CD4-positive, alpha-beta T cell treated with Interleukin-4 for 1 hour (primary cell): ENCODE results near the gene DNASE1.

Experiments
- DNase-seq, 2 donors: peaks; one replicate each; pipeline ENCODE4 v3.0.0-alpha.2; 2020 to 2022

The DNASE1 gene

DNA sequence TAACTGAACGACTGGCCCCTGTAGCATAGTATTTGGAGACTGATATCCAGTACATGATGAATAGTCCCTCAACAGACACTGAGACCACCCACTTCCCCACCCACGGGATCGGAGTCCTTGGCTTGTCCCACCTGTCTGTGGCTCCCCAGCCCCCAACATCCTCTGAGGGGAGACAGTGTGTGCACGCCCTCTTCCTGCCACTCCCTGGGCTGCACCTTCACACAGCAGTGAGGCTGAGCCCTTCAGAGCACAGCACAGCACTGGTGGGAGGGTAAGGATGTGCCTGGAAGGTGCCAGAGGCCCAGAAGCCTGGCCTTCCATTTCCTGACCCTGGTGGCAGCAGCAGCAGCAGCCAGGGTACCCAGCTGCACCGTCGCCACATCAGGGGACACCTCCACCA lies 11.0 kb downstream of the DNASE1 start:
- peak; percentile 23 to 48 for DNase-seq

DNA sequence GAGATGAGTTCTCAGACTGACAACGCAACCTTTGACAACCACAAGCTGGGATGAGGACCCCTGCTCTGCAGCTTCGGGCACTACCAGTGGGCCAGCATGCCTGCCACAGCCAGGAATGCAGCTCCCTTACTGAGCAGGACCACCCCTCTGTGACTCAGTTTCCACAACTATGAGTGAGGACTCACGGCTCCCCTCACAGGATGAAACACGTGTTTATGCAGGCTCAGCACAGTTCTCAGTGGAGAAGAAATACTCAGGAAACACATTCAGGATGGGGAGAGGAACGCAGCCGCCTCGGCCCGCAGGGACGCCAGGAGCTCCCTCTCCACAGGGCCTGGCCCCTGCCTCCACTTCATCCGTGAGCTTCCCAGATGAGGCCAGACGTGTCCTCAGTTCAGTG lies 14.1 kb downstream of the DNASE1 start:
- no peak for DNase-seq

DNA sequence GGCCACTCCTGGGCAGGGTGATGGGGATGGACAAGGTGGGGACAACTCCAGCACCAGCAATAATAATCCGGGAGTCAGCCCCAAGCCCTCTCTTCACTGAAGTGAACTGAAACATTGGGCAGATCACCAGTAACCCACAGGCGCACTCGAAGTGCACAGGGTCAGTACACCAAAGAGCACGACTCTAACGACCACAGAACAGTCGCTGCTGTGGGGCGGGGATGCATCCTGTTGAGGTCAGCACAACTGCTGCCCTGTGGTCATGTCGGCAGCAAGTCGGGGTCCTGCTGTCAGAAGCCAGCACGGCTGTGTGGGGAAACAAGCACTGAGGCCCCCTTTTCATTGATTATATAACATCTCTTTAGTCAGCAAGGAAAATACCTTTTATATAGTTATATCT lies 14.6 kb downstream of the DNASE1 start:
- DNase-seq, result no peak

DNA sequence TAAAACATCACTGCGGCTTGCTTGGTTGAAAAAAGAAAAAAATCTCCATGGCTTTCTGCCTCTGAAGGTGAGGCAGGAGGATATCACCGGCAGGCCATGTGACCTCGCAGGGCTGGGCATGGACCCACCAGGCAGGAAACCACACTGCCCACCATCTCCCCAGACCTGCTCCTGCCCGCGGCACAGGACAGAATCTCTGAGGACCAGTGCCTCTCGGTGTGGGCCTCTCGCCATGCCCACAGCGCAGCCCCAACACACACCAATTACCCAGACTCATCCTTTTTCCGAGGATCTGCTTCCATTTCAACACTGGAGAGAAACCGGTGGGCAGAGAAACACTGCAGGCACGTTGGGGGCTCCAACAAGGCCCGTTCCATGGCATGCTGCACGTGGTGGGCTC lies 16.2 kb downstream of the DNASE1 start:
- DNase-seq, result no peak

DNA sequence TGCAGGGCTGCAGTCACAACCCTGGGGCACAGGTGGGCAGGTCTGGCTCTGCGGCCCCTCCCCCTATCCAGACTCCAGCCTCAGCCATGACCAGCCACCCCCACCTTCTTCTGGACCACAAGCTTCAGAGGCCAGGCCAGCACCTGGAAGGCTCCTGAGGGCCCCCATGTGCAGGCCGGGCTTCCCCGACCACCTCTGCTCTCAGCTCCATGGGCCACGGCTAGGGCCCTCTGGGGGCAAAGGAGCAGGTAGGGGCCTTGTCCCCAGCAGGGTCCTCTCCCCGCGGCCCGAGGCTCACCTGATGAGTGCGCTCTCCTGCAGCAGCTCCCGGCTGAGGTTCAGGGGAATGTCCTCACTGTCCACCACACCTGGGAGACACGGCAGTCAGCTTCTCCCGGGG lies 16.9 kb downstream of the DNASE1 start:
- no peak for DNase-seq

DNA sequence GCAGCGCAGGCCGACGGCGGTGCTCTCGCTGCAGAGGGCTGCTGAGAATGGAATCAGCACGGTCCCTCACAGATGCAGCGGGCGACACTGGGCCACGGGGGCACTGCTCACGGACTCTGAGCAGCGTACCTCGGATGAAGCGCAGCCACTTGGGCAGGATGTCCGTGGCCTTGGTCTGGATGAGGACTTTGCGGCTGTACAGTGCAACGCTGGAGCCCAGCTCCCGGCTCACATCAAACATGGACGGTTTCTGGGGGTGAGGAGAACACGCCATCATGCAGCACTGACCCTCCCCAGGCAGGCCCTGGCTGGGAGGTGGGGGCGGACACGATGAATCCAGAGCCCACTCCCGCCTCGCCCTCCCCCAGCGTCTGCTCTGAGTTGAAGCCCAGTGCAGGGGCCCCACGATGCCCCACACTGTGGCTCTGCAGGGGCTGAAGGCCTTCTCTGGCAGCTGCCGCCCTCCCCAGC lies 18.1 kb downstream of the DNASE1 start:
- no peak for DNase-seq

DNA sequence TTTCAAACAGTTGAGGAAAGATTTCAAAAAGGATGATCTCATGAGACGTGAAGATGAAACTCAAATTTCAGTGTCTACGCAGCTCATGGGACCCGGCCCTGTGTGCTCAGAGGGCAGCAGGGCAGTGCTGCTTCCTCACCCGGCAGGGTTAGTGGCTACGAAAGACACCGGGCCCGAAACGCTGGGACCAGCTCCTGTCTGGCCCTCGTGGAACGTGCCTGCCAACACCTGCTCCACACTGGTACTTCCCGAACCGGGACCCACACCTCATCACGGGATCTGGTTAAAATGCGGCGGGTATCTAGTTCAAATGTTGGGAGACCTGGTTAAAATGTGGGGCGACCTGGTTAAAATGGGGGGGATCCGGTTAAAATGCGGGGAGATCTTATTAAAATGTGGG lies 18.7 kb downstream of the DNASE1 start:
- DNase-seq, result no peak

DNA sequence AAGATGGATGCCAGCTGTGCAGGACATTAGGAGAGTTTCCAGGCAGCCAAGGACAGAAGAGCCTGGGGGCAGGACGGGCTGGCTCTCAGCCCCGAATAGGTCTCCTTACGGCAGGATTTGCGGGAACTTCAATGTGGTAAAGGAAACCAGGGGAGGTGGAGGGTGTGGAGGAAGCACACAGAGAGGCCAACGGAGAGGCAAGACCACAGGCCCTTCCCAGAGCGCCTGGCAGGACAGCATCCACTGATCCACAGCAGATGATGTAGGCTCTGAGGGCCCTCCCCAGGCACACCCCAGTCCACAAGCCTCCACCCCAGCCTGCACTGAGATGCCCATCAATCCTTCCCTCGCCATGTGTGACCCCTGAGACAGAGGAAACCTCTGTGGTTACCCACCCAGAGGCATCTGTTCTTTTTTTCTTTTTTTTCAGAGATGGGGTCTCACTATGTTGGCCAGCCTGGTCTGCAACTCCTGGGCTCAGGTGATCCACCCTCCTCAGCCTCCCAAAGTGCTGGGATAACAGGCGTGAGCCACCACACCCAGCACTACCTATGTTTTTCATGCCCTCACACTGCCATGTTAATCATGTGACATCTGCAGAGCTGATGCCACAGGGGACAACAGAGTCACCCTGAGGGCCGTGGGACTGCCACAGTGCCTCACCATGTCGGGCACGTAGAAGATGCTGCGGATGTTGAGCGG lies 19.3 kb downstream of the DNASE1 start:
- no peak for DNase-seq

DNA sequence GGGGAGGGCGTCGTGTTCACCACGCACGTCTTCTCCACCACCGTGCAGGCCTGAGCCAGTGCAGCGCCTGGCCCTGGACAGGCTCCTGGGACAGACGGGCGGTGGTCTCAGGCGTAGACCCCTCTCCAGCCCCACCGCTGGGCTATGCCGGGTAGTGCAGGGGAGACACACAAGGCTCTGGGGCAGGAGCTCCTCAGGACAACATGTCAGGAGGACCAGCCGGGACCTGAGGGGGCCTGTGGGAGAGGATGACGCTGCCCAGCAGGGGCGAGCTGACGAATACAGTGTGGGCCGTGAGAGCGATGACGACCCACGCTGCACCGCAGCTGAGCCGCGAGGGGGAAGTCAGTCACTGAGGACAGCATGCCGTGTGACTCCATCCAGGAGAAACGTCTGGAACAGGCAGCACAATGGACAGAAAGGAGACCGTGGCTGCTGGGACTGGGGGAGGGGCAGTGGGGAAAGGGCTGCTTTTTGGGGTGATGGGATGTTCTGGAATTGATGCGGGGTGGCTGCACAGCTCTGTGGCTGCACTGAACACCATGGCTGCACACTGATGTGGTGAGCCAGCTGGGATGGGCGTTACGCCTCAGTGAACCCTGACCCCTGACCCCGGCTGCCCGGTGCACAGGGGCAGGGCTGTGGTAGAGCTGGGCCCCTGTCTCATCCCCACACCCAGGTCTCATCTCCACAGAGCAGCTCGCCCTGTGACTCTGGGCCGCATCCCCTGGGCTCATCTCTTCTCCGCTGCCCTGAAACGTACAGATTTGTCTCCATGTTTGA lies 20.2 kb downstream of the DNASE1 start:
- no peak for DNase-seq

DNA sequence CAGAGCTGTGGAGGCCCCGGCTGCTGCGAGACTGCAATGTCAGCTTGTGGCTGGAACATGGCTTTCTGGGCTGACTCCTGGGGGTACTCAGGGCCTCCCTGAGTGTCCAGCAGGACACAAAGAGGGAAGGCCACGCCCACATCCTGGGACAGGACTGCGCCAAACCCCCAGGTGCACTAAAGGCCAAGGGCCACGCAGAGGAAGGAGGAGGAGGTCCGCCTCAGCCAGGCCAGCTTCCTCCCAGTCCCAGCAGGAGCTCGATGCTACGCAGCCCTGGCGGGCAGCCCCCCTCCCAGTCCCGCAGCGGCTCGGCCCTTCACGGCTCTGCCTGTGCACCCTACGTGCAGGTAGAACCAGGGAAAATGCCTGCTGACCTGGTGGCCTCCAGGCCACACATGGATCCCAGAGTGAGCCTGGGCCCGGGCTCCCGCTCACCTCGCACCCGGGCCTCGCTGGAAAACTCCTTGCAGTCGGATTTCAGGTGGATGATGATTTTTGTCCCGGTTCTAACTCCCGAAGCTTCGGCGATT lies 21.2 kb downstream of the DNASE1 start:
- DNase-seq, result no peak

DNA sequence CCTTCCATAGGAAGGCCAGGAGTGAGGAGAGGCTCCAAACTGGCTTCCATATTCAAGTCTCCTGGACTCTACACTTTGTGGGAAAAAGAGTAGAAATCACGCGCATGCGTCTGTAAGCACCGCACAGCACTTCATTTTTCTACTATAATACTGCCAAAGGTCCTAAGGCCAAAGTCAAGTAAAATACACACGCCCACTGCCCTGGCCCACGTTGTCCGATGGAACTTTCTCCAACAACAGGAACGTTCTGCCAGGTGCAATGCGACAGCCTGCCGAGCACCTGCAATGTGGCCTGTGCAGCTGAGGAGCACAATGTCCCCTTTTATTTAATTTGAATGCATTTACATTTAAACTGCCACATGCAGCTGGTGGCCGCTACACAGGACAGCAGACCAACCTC lies 23.5 kb downstream of the DNASE1 start:
- no peak for DNase-seq

DNA sequence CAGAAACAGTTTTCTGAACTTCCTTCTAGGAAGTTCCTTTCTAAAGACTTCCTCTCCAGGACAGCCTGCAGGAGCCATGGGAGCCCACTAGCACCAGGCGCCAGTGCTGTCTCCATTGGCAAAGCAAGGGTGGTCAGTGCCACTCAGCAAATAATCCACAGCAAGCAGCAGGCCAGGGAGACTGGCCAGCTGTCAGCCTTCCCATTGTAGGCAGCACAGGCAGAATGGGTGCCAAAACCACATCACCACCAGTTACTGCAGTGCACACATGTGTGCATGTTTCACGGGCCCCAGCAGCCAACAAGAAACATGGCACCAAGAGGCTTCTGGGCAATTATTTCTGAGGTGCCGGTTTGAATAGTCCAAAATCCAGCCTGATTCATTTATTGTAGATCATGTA lies 26.7 kb downstream of the DNASE1 start:
- no peak for DNase-seq

DNA sequence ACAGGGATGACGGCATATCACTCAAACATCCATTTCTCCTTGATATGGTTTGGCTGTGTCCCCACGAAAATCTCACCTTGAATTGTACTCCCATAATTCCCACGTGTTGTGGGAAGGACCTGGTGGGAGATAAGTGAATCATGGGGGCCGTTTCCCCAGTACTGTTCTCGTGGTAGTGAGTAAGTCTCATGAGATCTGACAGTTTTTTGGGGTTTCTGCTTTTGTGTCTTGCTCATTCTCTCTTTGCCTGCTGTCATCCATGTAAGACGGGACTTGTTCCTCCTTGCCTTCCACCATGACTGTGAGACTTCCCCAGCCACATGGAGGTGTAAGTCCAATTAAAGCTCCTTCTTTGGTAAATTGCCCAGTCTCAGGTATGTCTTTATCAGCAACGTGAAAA lies 32.5 kb downstream of the DNASE1 start:
- DNase-seq, result no peak

DNA sequence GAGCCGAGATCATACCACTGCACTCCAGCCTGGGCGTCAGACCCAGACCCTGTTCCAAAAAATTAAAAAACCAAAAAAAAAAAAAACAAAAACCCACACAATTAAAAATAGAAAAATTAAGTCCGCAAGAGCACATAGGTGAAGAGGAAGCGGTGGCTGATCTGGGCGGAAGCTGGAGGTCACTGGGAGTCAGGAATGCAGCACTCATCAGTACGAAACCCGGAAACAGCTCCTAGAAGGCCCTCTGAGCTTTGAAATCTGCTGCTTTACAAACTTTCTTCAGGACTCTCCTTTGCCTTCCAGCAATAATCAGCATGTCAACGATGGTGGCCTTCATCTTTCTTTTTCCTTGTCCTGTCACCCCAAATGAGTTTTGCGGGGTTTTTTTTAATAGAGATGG lies 33.3 kb downstream of the DNASE1 start:
- no peak for DNase-seq

DNA sequence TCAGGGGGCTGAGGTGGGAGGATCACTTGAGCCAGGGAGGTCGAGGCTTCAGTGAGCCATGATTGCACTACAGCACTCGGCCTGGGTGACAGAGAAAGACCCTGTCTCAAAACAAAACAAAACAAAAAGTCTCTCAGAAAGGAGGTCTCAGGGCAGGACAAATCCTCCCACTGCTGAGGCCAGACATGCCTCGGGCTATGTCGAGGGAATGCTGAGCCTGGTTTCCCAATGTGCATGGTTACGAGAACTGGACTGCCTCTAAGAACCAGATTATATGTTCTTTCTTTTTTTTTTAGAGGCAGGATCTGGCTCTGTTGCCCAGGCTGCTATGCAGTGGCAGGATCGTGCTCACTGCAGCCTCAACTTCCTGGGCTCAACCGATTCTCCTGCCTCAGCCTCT lies 35.2 kb downstream of the DNASE1 start:
- DNase-seq, result no peak

DNA sequence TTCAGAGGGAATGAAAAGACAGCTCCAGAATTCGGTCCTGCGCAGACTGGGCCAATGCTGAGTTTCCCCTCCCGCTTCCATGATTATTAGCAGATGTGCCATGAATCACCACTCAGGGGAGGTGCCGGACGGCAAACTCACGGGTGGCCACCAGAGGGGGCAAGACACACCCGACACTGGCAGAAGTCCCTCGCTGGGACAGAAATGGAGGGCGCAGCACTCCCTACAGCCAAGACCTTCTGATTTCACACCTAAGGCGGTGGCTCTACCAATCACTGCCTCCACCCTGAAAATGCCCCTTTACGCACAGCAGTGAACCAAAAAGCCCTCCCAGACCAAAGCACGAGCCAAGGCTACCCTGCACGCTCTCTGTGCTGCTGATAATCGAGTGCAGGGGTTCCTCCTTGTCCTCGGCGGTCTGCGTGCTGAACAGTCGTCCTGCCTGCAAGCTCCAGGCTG lies 36.0 kb downstream of the DNASE1 start:
- DNase-seq, result peak; percentile 85 to 86

DNA sequence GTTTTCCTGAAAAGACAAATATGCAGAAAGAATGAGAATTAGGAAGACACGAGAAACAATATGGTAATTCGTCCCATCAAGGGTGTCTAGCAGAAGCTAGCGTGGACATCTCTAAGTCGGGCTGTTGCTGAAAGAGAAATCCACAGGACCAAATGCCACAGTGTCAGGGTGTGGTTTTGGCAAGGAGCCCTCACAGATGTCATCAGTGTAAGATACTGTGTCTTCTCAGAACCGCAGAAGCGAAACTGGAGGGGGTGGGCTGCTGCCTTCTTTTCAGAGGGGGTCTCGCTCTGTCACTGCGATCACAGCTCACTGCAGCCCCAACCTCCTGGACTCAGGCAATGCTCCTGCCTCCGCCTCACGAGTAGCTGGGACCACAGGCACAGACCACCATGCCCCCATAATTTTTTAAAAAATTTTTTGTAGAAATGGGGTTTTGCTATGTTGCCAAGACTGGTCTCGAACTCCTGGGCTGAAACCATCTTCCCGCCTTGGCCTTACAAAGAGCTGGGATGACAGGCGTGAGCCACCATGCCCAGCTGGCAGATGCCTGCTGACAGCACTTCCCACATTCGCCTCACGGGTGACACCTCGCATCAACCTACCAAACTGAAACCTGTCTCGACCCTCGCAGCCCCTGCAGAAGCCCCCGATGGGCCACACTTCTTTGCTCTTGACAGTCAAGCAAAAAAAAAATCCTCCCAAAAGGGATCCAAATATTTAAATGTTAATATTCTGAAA lies 36.7 kb downstream of the DNASE1 start:
- DNase-seq, result no peak

DNA sequence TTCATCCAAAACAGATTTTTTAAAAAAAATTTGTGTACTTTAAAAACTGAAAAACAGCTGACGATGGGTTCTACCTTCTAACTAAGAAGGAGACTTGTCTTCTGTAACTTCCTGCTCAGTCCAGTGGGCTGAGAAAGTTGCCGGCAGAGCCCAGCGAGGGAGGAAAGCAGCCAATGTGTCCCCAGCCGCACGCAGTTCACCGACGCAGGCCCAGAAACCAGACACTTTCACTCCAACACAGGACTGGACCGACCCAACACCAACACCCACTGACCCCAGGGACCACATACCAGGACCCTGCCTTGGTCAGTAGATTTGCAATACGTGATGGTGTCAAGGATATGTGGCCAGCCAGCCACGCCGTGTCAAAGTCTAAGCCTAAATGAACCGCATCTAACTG lies 37.3 kb downstream of the DNASE1 start:
- DNase-seq, result no peak

DNA sequence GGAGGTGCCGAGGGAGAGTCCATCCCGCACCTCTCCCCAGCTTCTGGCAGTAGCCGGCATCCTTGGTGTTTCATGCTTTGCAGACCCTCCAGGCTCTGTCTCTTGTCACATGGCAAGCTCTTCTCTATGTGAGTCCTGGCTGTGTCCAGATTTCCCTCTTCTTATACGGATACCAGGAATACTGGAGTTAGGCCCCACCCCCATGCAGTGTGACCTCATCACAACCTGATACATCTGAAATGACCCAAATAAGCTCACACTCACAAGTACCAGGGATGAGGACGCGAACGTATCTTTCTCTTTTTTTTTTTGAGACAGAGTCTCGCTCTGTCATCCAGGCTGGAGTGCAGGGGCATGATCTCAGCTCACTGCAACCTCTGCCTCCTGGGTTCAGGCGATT lies 39.6 kb downstream of the DNASE1 start:
- no peak for DNase-seq

DNA sequence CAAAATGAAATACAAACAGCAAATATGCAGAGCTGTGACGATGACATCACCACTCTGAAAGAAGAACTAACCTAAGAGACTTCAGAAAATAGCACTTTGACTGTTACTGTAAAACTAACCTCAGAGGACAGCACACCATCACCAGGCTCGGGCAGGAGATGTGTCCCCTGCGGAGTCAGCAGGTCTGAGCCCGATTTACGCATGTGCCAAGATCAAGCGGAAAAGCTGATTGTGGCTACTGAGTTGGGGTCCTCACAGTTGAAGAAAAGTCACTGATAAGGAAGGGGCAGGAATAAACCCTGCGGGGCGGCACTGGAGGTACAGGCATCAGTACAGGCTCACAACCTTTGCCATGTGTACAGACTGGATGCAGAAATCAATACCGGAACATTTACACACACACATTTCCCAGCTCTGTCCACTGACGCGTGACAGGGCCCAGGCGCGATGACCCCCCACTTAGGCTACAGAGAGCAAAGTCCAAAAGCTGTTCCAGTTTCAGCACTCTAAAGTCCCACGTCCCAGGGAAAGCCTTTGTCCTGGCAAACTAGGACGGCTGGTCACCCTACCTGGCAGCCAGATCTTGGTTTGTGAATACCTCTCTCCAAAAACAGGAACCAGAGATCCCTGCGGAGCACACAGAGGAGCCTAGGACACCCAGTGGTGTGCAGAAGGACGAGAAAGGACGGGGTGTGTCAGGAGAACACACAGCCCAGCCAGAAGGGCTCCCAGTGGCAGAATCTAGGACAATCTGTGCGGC lies 41.3 kb downstream of the DNASE1 start:
- no peak for DNase-seq

DNA sequence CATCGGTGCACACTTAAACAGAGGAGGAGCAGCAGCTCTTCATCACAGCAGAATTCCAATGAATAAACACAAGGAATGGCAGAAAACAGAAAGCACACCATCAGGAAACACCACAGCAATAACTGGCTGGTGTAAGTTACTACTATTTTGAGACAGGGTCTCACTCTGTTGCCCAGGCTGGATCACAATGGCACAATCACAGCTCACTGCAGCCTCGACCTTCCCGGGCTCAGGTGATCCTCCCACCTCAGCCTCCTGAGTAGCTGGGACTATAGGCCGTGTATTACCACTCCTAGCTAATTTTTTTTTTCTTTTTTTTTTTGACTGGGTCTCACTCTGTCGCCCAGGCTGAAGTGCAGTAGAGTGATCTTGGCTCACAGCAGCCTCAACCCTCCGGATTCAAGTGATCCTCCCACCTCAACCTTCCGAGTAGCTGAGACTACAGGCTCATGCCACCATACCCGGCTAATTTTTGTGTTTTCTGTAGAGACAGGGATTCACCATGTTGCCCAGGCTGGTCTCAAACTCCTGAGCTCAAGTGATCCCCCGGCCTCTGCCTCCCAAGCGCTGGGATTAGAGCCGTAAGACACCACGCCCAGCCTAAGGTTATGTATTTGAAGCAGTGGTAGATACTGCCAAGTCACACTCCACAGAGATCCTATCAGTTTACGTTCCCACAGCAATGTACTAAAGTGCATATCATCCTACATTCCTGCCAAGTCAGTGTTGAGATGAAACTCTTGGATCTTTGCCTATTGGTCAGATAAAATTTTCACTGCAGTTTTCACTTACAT lies 42.1 kb downstream of the DNASE1 start:
- DNase-seq, result no peak

DNA sequence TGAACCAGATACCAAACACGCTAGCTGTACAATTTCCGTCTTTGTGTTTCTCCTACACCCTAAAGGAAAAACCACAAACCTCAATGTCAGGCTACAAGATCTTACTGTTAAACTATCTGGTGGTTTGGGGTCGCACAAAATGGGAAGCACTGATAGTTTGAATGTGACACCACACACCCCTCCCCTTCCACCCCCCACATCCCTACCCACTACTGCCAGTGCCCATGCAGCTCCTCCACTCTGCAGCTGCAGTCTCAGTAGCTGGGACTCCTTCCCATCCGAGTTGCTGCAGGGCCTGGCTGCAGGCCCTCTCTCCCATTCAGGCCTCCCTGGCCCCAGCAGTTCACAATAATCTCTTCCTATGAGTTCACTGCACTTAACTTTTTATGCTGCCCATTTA lies 44.5 kb downstream of the DNASE1 start:
- DNase-seq, result no peak
